Measurements from ENCODE around the gene LRRFIP1. TPM values are rescaled to one million over a fixed set of nuclear protein-coding genes. Genes with fewer than 3 reads are reported as not detected.
A peak's percentile ranks its signal among the peaks of the same experiment; 100 is the strongest.

LRRFIP1 gene
- total RNA-seq, 2 donors from 2014 or later, result 66.1 to 73.1 TPM

- peak; percentile 86 for TF ChIP-seq POLR2A (IDR thresholded peaks at IDR 0.05)
- TF ChIP-seq POLR2AphosphoS5 (IDR thresholded peaks at IDR 0.05), result no peak
- peak in 2 of 4 experiments; percentile 23 to 28 for TF ChIP-seq CTCF (IDR thresholded peaks at IDR 0.05)
- Histone ChIP-seq H3K27ac (peak overlapping the region; percentile 91 to 97), H3K9me3 (no peaks in the 10 kb centered on the region), H3K4me3 (peak overlapping the region; percentile 70 to 98), H3K36me3 (no peaks in the 10 kb centered on the region), H3K27me3 (replicated peaks; ENCODE audit: insufficient read depth) (no peaks in the 10 kb centered on the region), H3K4me1 (replicated peaks) (peaks cover 20% of the 10 kb centered on the region)
- peak; percentile 97 for DNase-seq (ENCODE audit: low spot score)
- 0% methylated on average over 32 of the region's 94 CpGs for WGBS
- intact Hi-C loops (cut with DNase I), result loop anchor here (5.0 kb wide), 1 partner anchor 45 kb away; no protein-coding TSS in a partner anchor
These were observed 64.7 kb downstream of the LRRFIP1 start for GRCh38 chr2:237691908-237692600.

GRCh38 chr2:237692601-237693290 lies 65.4 kb downstream of the LRRFIP1 start:
- no peak for DNase-seq (ENCODE audit: low spot score)
- intact Hi-C loops (cut with DNase I), result loop anchor here (5.0 kb wide), 1 partner anchor 45 kb away; no protein-coding TSS in a partner anchor
- H3K4me3 ChIP-seq, result peak overlapping the region; percentile 70 to 98
- H3K27me3 ChIP-seq (replicated peaks; ENCODE audit: insufficient read depth), result no peaks in the 10 kb centered on the region
- peak overlapping the region; percentile 91 to 97 for H3K27ac ChIP-seq
- H3K9me3 ChIP-seq, result no peaks in the 10 kb centered on the region
- 2% methylated on average over 40 of the region's 40 CpGs for WGBS
- H3K36me3 ChIP-seq, result no peaks in the 10 kb centered on the region
- no peak for TF ChIP-seq POLR2A (IDR thresholded peaks at IDR 0.05)
- TF ChIP-seq CTCF (IDR thresholded peaks at IDR 0.05), result no peak
- peak; percentile 18 for TF ChIP-seq POLR2AphosphoS5 (IDR thresholded peaks at IDR 0.05)
- H3K4me1 ChIP-seq (replicated peaks), result peaks cover 25% of the 10 kb centered on the region

GRCh38 chr2:237693291-237693994 lies 66.1 kb downstream of the LRRFIP1 start:
- H3K9me3 ChIP-seq, result no peaks in the 10 kb centered on the region
- H3K27ac ChIP-seq, result peak overlapping the region; percentile 91 to 97
- H3K4me1 ChIP-seq (replicated peaks), result peaks cover 32% of the 10 kb centered on the region
- DNase-seq (ENCODE audit: low spot score), result no peak
- H3K4me3 ChIP-seq, result peak overlapping the region; percentile 70 to 98
- H3K27me3 ChIP-seq (replicated peaks; ENCODE audit: insufficient read depth), result no peaks in the 10 kb centered on the region
- intact Hi-C loops (cut with DNase I), result loop anchor here (5.0 kb wide), 1 partner anchor 44 kb away; no protein-coding TSS in a partner anchor
- no peaks in the 10 kb centered on the region for H3K36me3 ChIP-seq
- no peak for TF ChIP-seq POLR2A (IDR thresholded peaks at IDR 0.05)
- no peak for TF ChIP-seq POLR2AphosphoS5 (IDR thresholded peaks at IDR 0.05)
- no peak for TF ChIP-seq CTCF (IDR thresholded peaks at IDR 0.05)
- WGBS, result 33% methylated on average over 6 of the region's 6 CpGs

- DNase-seq (ENCODE audit: low spot score), result no peak
- peak overlapping the region; percentile 91 to 97 for H3K27ac ChIP-seq
- no peak for TF ChIP-seq CTCF (IDR thresholded peaks at IDR 0.05)
- TF ChIP-seq POLR2A (IDR thresholded peaks at IDR 0.05), result no peak
- no peak for TF ChIP-seq POLR2AphosphoS5 (IDR thresholded peaks at IDR 0.05)
- WGBS, result 74% methylated on average over 15 of the region's 15 CpGs
- intact Hi-C loops (cut with DNase I), result loop anchor here (5.0 kb wide), 1 partner anchor 43 kb away; no protein-coding TSS in a partner anchor
- H3K4me1 ChIP-seq (replicated peaks), result peaks cover 35% of the 10 kb centered on the region
- H3K9me3 ChIP-seq, result no peaks in the 10 kb centered on the region
- peak overlapping the region in 1 of 2 donors; percentile 0 for H3K4me3 ChIP-seq
- no peaks in the 10 kb centered on the region for H3K27me3 ChIP-seq (replicated peaks; ENCODE audit: insufficient read depth)
- no peaks in the 10 kb centered on the region for H3K36me3 ChIP-seq
These were observed 67.2 kb downstream of the LRRFIP1 start for GRCh38 chr2:237694415-237695194.

All from prostate gland (tissue), 2 donors.